ENCODE results near the gene ZC3HAV1.
"Not testable (repeated sequence)": the region's sequence is repeated elsewhere in the genome, so short reads cannot be mapped to it uniquely, and the experiment has no call there.

ZC3HAV1 gene

DNA sequence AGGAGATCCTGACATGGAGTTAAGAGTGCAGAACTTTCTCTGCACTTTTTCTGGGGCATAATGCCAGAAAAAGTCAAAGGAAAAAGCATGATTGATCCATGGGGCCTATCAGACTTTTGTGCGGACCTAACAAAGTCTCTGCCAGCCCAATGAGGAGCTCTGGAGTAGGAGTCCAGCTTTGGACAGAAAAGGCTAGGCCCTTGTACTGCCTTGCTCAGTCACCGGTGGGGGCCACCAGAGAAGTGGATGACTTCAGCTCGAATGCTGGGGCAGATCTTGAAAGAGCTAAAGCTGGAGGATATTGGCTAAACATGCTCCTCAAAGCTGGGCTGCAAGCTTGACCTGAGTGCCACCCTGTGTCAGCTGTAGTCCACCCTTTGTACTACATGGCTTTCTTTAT lies 2.8 kb upstream of the ZC3HAV1 start:
- no peak for DNase-seq (ENCODE audit: low read depth)

DNA sequence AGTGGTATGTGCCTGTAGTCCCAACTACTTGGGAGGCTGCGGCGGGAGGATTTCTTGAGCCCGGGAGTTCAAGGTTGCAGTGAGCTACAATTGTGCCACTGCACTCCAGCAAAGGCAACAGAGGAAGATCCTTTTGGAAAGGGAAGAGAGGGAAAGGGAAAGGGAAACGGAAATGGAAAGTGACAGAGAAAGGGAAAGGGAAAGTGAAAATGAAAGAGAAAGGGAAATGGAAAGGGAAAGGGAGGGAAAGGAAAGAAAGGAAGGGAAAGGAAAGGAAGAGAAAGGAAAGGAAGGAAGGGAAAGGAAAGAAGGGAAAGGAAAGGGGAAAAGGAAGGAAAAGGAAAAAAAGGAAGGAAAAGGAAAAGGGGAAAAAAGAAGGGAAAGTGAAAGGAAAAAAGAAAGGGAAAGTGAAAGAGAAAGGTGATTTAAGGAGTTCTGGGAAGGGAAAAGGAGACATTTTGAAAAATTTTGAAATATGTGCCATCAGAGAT lies 2.3 kb upstream of the ZC3HAV1 start:
- DNase-seq (ENCODE audit: low read depth): no peak

DNA sequence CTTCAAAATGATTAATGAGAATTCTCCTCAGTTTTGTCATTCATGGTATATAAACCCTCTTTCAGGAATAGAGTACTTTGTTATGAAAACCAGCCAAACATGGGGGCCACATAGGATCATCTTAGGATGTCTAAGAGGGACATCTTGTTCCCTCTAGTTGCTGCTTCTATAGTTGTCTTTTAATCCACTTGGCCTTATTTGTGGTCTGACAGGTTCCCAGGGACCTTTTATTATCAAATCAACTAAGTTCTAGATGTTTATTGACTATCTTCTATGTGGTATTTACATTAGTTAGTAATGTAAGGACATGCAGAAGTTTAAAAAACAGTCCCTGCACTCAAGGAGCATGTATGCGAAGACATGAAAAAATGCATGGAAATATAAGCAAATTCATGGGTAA lies 1.6 kb upstream of the ZC3HAV1 start:
- no peak for DNase-seq (ENCODE audit: low read depth)

GRCh38 chr7:139109983-139110411 lies 477 bp upstream of the ZC3HAV1 start:
- DNase-seq (ENCODE audit: low read depth): no peak

- no peak for DNase-seq (ENCODE audit: low read depth)
These were observed 993 bp downstream of the ZC3HAV1 start for GRCh38 chr7:139108266-139109187.

DNA sequence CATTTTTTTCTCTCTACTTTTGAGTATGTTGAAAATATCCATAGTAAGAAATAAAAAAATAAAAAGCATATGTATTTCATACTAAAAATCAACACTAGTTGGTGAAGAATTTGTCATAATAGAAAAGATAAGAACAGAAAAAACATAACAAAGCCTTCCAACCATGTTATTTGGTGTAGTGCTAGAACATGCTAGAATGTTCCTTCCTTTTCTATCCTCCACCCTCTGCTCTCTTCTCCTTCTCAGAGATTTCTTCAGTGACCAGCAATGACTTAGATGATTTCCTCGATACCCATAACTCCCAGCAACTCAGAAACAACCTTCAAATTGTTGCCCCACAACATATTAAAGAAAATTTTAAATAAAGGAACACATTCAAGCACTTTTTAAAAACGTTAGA lies 2.6 kb downstream of the ZC3HAV1 start:
- DNase-seq (ENCODE audit: low read depth): no peak

DNA sequence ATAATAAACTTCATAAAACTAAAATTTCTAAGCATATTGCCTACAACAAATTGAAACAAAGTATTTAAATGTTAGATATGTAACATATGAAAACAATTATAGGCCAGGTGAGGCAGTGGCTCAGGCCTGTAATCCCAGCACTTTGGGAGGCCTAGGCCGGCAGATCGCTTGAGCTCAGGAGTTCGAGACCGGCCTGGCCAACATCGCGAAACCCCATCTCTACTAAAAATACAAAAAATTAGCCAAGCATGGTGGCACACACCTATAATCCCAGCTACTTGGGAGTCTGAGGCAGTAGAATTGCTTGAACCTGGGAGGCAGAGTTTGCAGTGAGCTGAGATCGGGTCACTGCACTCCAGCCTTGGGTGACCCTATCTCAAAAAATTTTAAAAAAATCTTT lies 3.3 kb downstream of the ZC3HAV1 start:
- DNase-seq (ENCODE audit: low read depth): not testable (repeated sequence)

DNA sequence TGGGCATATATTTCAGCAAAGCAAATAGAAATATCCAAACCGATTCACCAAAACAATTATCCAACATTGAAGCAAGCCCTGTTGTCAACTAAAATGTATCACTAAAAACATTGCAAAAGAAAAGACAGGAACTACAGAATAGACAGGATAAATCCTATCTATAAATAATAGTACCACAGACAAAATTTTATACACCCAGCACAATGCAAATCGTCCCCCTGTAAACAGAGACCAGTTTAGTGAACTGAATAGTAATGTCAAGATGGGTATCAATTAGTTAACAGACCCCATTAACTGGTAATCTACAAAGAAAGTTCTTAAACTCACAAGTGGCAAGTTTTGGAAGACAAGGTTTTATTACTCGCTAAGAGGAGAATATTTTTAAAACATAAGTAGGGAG lies 4.0 kb downstream of the ZC3HAV1 start:
- no peak for DNase-seq (ENCODE audit: low read depth)

GRCh38 chr7:139104091-139104450 lies 5.4 kb downstream of the ZC3HAV1 start:
- no peak for DNase-seq (ENCODE audit: low read depth)

- no peak for DNase-seq (ENCODE audit: low read depth)
These were observed 6.3 kb downstream of the ZC3HAV1 start for GRCh38 chr7:139103057-139103815.

GRCh38 chr7:139101637-139102158 lies 7.8 kb downstream of the ZC3HAV1 start:
- not testable (repeated sequence) for DNase-seq (ENCODE audit: low read depth)

GRCh38 chr7:139099172-139099947 lies 10.2 kb downstream of the ZC3HAV1 start:
- no peak for DNase-seq (ENCODE audit: low read depth)

DNA sequence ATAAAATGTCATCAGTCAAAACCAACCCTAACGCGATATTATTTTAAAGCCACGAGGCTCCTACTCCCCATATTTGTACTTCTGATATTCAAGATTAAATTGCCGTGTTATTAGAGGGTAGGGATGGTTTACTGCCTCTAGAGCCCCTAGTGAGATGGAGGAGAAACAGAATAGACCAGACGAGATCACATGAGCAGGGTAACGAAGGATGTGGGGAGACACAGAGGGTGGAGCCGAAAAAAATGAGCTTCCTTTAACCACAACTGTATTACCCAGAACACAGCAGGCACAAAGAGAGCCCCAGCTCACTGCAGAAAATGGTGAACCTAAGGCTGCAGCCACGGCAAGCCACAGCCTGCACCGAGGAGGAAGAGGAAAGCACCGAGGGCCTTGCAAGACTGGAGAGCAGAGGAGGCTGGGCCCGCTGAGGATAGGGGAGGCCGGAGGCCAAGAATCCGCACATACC lies 14.3 kb downstream of the ZC3HAV1 start:
- peak; percentile 57 for DNase-seq (ENCODE audit: low read depth)

GRCh38 chr7:139094596-139094995 lies 14.9 kb downstream of the ZC3HAV1 start:
- no peak for DNase-seq (ENCODE audit: low read depth)

DNA sequence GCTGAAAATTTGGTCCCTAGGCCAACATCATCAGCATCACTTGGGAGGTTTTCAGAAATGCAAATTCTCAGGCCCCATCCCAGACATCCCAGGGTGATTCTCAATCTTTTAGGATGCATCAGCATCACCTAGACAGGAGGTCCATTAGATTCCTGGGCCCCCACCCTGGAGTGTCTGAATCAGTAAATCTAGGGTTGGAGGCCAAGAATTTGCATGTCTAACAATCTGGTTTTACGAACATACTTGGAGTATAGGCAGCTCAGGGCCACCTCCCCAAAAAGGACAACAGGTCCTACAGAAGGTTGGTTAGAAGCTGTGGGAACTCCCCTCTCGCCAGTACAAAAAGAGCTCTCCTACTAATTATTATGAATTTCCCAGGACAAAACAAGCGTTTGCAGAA lies 15.5 kb downstream of the ZC3HAV1 start:
- no peak for DNase-seq (ENCODE audit: low read depth)

GRCh38 chr7:139093512-139093911 lies 16.0 kb downstream of the ZC3HAV1 start:
- DNase-seq (ENCODE audit: low read depth): peak; percentile 24

- no peak for DNase-seq (ENCODE audit: low read depth)
These were observed 17.3 kb downstream of the ZC3HAV1 start for GRCh38 chr7:139092090-139092796.

DNA sequence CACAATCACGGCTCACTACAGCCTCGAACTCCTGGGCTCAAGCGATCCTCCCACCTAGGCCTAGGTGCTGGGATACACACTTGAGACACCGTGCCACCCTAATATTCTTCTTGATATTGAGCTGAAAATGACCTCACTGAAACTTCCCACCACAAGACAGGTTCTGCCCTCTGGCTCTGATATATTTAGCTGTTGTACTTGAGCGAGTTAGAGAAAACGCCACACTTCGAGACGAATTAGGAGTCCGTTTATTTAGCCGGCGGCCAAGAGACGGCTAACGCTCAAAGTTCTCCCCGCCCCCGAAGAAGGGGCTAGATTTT lies 17.9 kb downstream of the ZC3HAV1 start:
- DNase-seq (ENCODE audit: low read depth): no peak

DNA sequence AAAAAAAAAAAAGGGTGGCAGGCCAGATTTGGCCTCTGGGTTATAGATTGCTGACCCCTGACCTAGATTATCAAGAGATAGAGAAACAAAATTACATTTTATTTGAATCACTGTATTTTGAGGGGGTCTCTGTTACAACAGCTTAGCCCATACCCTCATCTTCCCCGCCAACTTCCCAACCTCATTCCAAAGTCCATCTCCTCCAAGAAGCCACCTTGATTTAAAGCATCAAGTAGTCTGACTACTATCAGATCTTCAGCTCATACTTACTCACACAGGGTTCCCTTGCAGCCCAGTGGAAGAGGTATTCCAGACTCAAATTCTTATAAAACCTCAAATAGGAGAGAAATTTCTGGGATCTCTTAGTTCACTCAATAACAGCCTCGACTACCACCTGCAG lies 20.4 kb downstream of the ZC3HAV1 start:
- no peak for DNase-seq (ENCODE audit: low read depth)

- DNase-seq (ENCODE audit: low read depth): no peak
These were observed 21.3 kb downstream of the ZC3HAV1 start for GRCh38 chr7:139088268-139088667.

DNA sequence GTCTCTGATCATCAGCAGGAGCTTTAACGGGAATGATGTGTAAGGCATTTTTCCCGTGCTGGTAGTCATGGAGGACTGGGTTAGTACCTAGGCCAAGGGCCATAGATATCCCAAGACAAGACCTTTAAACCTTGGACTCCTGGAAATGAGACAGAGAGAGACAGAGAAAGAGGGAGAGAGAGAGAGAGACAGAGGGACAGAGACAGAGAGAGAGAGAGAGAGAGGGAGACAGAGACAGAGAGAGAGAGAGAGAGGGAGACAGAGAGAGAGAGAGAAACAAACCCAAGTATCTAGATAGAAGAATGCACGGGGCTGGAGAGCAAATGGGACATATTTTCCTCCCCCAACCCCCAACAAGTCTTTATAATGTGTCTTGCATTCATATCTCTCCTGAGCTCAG lies 22.3 kb downstream of the ZC3HAV1 start:
- no peak for DNase-seq (ENCODE audit: low read depth)
